GM18907 (cell line): ENCODE measurements around the gene GDA.

Source experiments
- ATAC-seq: cut with Tn5 transposase; IDR thresholded peaks from one replicate; pipeline ENCODE4 v1.9.1; 2021; ENCODE audit warnings: mild to moderate bottlenecking, moderate library complexity; ENCODE audit not compliant: unreplicated experiment

Gene GDA

DNA sequence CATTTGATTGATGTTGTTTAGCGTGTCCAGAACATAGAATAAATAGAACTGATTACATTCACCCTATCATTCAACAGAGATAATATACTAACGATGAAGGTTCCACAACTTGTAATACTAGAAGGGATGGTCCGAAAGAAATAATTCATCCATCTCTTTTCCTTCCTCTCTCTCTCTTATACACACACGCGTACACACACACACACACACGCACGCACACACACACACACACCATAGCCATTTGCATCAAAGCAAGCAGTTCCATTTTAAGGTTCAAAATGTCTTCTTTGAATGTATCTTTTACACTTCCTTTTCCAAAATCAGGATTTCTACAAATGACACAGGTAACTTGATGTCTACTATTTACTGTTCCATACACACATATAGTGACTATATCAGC lies 887 bp downstream of the GDA start:
- ATAC-seq: no peak

GRCh38 chr9:72150661-72151060 lies 1.4 kb downstream of the GDA start:
- no peak for ATAC-seq

GRCh38 chr9:72151104-72151503 lies 1.9 kb downstream of the GDA start:
- ATAC-seq: no peak

DNA sequence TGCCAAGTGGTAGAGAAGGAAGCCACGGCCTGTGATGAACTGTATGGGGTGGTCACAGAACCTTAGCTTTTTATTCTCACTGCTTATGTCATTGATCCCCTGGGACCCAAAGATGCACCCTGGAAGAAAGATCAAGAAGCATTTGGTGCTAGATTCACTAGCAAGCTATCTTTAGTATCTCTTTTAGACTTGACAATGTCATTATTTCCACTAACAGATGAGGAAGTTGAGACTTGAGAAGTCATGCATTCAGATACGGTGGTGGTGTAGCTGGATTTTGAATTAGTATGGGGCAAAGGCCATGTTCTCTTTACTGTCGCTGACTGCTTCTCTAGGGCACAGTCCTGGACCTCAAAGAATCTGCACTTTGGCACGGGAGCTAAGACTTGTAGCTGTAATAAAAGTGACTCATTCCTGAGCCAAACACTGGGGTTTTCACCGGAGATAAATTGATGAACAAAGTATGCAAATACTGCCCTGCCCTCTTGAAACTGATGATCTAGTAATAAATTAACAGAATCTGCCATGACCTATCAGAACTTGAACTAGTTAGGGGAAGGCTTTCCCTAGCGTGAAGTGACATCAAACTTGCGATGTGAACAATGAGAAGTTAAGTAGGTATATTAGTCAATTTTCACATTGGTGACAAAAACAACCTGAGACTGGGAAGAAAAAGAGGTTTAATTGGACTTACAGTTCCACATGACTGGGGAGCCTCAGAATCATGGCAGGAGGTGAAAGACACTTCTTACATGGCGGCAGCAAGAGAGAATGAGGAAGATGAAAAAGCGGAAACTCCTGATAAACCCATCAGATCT lies 5.4 kb downstream of the GDA start:
- ATAC-seq: peak; percentile 96

GRCh38 chr9:72155301-72155700 lies 6.1 kb downstream of the GDA start:
- ATAC-seq: no peak

DNA sequence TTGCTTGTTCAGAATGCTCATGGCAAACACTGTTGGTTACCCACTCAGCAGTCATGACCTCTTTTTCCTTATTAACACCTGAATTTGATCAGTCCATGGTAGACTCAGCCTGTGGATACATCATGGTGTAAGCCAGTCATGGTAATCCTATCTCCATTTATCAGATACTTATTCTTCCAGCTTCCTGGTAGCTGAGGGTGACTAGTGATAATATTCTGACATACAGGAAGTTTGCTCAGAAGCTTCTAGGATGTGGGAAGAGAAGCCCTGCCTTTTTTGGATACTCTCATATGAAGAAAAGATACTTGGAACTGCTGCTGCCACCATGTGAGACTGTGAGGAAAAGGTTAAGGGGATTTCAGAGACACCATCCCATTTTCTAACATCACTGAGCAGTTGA lies 7.3 kb downstream of the GDA start:
- no peak for ATAC-seq

DNA sequence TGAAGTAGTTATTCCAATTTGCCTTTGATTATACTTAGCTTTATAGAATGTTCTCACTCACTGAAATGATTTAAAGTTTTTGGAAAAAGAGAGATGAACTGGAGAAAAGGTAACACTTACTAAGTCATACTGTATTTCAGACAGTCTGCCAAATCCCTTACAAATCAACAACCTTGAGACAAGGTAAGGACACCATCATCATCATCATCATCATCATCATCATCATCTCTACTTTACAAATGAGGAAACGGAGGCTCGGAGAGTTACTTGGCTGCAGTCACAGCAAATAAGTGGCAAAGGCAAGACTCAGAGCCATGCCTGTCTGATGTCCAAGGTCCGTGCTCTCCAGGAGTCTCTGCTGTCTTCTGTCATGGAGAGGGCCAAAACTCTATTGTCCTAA lies 9.4 kb downstream of the GDA start:
- ATAC-seq: no peak

DNA sequence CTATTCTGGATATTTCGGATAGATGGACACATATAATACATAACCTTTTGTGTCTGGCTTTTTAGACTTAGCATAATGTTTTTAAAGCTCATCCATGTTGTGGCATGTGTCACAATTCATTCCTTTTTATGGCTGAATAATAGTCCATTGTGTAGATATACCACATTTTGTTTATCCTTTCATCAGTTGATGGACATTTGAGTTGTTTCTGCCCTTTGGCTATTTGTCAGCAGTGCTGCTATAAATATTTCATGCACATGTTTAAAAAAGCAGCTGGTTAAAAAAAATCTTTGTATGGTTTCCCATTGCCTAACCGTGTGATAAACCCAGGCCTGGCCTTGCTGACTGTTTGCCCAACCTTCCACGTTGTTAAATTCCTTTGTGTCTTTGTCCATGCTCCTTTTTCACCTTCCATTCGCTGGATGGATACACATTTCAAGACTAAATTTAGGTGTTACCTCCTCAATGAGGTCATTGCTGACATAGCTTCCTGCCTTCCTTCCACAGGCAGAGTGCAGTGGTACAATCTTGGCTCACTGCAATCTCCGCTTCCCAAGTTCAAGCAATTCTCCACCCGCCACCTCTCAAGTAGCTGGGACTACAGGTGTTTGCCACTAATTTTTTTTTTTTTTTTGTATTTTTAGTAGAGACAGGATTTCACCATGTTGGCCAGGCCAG lies 11.3 kb downstream of the GDA start:
- no peak for ATAC-seq

GRCh38 chr9:72165326-72165725 lies 16.1 kb downstream of the GDA start:
- ATAC-seq: no peak

- ATAC-seq: no peak
Measured at GRCh38 chr9:72165821-72166547, 16.7 kb downstream of the GDA start.

DNA sequence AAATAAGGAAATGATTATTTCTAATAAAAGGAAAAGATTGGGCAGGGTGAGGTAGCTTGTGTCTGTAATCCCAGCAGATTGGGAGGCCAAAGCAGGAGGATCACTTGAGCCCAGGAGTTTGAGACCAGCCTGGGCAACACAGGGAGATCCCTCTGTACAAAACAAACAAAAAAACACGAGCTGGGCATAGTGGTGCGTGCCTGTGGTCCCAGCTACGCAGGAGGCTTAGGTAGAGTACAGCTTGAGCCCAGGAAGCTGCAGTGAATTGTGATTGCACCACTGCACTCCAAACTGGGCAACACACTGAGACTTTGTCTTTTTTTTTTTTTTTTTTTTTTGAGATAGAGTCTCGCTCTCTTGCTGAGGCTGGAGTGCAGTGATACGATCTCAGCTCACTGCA lies 18.8 kb downstream of the GDA start:
- ATAC-seq: no peak

- no peak for ATAC-seq
Measured at GRCh38 chr9:72169178-72169577, 19.9 kb downstream of the GDA start.

DNA sequence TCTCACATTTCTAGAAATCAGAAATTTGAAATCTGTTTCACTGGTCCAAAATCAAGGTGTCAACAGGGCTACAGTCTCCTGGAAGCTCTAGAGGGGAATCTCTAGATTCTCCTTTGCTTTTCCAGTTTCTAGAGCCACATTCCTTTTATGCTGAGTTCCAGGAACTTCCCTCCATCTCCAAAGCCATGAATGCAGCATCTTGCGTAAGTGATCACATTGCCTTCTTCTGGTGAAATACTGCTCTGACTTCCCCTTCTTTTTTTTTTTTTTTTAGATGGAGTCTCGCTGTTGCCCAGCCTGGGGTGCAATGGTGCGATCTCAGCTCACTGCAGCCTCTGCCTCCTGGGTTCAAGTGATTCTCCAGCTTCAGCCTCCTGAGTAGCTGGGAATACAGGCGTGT lies 23.8 kb downstream of the GDA start:
- ATAC-seq: no peak

DNA sequence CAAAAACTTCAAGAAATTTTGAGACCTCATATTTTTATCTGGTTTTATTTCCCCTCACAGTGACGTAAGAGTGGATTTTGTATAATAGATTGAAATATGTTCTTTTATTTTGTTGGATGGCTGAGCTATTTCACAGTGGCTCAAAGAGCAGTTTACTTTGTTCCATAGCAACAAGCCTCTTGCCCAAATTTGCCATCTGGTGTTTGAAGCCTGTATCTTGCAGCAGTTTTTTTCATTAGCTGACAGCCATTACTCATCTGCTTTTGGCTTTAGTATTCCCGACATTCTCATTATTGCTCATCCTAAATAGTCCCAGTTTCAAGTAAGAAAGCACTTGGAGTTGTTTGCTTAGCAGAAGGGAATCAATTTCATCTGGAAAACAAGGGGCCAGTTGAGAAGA lies 36.3 kb downstream of the GDA start:
- no peak for ATAC-seq

DNA sequence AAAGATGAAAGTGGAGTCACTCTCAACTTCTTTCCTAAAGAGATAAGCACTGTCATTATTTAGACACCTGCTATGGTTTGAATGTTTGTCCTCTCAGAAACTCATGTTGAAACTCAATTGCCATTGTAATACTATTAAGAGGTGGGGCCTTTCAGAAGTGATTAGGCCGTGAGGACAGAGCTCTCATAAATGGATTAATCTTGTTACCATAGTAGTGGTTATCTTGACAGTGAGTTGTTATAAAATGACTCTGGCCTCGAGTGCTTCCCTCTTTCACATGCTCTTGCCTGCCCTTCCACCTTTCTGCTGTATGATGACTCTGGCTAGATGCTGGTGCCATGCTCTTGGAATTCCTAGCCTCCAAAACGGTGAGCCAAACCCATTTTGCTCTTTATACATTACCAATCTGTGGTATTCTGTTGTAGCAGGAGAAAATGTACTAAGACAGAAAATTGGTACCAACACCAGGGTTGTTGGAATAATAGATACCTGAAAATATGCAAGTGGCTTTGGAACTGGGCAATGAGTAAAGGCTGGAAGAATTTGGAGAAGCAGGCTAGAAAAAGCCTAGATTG lies 38.0 kb downstream of the GDA start:
- no peak for ATAC-seq

GRCh38 chr9:72188232-72188631 lies 39.0 kb downstream of the GDA start:
- ATAC-seq: no peak

DNA sequence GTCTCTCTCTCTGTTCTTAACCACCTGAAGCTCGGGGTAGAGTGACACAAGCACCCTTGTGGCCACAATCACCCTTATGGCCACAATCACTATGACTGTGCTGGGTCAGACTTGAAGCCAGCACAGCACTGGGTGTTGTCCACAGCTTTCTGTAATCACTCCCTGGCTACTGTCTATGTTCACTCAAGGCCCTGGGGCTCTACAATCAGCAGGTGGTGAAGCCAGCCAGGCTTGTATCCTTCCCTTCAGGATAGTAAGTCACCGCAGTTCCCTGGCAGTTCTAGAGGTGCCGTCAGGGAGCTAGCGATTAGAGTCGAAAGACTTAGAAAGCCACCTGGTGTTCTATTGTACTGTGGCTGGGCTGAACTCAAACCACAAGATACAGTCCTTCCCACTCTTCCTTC lies 44.2 kb downstream of the GDA start:
- ATAC-seq: peak; percentile 99

GRCh38 chr9:72199238-72199637 lies 50.0 kb downstream of the GDA start:
- ATAC-seq: no peak

GRCh38 chr9:72200452-72200851 lies 51.2 kb downstream of the GDA start:
- ATAC-seq: no peak

DNA sequence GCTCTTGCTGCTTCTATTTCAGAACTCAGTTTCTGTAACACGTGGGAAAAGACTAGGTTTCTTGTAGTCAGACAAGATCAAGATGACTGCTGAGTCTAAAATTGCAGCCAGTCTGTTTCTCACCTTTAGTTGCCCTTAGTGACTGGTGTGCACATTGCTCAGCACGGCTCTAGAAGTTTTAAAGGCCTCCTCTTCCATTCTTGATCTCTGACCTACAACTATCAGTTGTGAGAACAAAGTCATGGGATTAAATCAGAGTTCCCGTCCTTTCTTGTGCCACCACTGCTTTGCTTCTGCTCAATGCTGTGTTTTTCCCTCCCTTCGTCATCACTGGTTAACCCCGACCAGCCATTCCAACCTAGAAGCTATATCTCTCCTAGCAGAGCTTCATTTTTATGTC lies 52.8 kb downstream of the GDA start:
- ATAC-seq: no peak

DNA sequence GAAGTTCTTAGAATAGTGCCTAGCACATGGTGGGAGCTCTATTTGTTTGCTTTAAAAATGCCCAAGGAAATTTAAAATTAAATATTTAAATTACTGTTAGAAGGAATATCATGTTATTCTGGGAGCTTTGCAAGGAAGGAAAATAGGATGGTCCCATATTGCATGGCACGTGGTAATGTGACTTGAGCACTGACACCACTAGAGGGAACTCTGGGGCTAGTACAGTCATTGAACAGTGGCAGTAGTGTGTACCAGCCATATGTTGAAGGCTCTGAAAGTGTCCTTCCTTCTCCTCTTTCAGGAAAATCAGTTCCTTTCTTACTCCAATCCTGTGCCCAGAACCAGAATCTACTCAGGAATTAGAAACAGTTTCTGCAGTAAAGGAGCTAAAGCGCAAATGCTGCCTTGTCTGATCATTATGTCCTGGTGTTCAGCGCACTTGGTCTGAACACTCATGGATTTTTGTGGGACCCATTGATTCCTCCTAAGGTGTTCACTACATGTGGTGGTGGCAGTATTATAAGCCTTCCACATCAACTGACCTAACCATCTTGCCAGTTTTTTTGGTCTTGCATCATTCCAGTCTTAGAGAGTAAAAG lies 54.1 kb downstream of the GDA start:
- peak; percentile 67 for ATAC-seq
